Endothelial cell of umbilical vein (primary cell): ENCODE measurements around the gene TTL.
"Not testable (repeated sequence)": the region's sequence is repeated elsewhere in the genome, so short reads cannot be mapped to it uniquely, and the experiment has no call there.

Experiments used
- EZH2 ChIP-seq: IDR thresholded peaks from 2 replicates; pipeline ENCODE4 v1.6.1; 2012; ENCODE audit warnings: borderline replicate concordance, low read depth, mild to moderate bottlenecking, moderate library complexity, low read length, inconsistent platforms; ENCODE audit not compliant: severe bottlenecking
- POLR2AphosphoS5 ChIP-seq: IDR thresholded peaks from 2 replicates; pipeline ENCODE4 v1.6.1; 2012; ENCODE audit warnings: low read depth, mild to moderate bottlenecking, control low read depth, low read length, moderate library complexity; ENCODE audit not compliant: insufficient read depth
- TF ChIP-seq, protein P1 (sequence below), 2 donors: IDR thresholded peaks; 1 replicate in 1 of 2; 2 replicates in 1 of 2; pipeline ENCODE4 v1.5.1; 2011; ENCODE audit warnings: low read length in 2 of 2, mild to moderate bottlenecking in 2 of 2, moderate library complexity in 2 of 2, control low read depth in 1 of 2, inconsistent platforms in 1 of 2, low read depth in 1 of 2; ENCODE audit not compliant: insufficient read depth in 1 of 2; ENCODE audit errors: extremely low read depth in 1 of 2

DNA sequence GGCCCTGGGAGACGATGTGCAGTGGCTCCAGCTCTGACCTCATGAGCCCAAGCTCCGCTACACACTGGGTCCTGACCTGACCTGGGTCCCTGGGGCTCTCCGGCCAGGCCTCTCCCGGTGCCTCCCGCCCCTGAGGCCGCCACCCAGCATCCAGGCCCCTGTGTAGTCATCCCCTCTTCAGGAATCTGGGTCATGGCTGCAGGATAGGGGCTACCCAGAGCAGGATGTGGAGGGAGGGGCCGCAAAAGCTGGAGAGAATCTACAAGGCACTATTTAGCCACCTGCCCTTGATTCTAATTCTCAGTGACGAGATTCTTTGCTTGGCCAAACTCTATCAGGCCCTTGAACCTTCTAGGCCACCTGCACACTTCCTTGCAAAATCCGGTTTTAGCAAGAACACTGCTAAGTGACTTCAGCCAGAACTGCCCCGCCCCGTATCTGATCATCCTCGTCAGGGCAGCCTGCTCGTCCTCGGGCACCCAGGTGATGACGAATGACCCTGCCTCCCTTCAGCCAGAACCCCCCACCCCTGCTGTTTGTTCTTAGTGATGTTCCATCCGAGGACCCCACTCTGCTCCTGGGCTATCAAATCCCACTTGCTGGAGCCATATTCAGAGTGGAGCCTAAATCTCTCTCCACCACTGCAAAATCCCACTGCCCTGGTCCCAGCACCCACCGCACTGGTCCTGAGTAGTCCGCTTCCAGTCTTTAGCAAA lies 46.1 kb upstream of the TTL start:
- TF ChIP-seq, protein P1, sequence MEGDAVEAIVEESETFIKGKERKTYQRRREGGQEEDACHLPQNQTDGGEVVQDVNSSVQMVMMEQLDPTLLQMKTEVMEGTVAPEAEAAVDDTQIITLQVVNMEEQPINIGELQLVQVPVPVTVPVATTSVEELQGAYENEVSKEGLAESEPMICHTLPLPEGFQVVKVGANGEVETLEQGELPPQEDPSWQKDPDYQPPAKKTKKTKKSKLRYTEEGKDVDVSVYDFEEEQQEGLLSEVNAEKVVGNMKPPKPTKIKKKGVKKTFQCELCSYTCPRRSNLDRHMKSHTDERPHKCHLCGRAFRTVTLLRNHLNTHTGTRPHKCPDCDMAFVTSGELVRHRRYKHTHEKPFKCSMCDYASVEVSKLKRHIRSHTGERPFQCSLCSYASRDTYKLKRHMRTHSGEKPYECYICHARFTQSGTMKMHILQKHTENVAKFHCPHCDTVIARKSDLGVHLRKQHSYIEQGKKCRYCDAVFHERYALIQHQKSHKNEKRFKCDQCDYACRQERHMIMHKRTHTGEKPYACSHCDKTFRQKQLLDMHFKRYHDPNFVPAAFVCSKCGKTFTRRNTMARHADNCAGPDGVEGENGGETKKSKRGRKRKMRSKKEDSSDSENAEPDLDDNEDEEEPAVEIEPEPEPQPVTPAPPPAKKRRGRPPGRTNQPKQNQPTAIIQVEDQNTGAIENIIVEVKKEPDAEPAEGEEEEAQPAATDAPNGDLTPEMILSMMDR (IDR thresholded peaks at IDR 0.05; ENCODE audit: extremely low read depth in 1 of 2, insufficient read depth in 1 of 2, low read depth in 1 of 2, low read length in 2 of 2) = not testable (repeated sequence)
- not testable (repeated sequence) for TF ChIP-seq POLR2AphosphoS5, EZH2
